NCI-H1694 treated with DMSO at 0.1 percent for 48 hours (cell line): ENCODE data around the gene TCF25.
"Not testable (repeated sequence)": the region's sequence is repeated elsewhere in the genome, so short reads cannot be mapped to it uniquely, and the experiment has no call there.

ENCODE experiments used
- DNase-seq: peaks from one replicate; lab custom pipeline; 2025; lab: John Stamatoyannopoulos, UW

TCF25 gene

GRCh38 chr16:89921131-89921701 lies 47.8 kb downstream of the TCF25 start:
- no peak for DNase-seq

DNA sequence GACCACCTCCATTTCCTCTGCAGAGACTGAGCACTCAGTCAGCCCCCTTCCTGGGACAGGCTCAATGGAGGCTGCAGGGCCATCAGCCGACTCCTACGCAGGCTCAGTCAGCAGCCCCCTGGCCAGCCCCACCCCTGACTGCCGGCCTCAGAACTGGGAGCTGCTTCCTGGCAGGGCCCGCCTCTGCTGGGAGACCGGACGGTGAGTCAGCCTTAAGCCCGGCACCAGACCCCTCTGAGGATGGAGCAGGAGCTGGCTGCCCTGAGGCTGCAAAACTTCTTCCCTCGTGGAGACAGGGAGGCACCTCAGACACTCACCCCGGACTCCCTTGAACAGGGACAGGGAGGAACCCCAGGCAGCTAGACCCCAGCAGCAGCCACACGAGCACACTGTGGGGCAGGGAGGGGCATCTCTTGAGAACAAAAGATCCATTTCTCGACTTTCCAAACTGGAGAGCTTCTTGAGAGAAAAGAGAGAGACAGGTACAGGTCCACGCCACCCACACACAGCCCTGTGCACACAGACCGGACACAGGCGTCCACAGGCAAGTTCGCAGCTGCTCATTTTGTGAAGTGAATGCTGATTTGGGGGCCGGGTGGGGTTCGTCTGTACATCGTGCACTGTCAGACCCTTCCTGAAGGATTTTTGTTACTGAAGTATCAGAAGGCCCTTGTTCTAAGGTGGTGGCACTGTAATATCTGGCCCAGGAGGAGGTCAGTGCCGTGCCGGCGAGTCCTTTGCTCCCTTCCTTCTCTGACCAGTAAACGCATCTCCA lies 48.5 kb downstream of the TCF25 start:
- no peak for DNase-seq

DNA sequence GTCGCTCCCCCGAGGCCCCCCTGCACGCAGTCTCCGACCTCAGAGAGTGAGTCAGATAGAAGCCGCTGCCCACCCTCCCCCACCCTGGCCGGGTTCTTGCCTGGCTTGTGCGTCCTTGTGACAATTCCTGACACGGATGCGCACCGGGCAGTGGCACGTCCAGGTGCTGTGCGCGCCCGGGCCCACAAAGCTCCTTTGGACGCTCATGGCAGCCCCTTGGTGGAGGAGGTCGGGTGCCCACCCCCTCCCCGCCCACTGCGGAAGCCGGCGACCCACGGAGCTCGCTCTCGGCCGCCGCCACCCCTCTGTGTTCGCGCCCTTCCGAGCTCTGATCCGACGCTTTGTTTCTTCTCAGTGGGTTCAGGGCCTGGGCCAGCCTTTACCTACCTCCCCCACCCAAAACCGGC lies 49.1 kb downstream of the TCF25 start:
- no peak for DNase-seq

DNA sequence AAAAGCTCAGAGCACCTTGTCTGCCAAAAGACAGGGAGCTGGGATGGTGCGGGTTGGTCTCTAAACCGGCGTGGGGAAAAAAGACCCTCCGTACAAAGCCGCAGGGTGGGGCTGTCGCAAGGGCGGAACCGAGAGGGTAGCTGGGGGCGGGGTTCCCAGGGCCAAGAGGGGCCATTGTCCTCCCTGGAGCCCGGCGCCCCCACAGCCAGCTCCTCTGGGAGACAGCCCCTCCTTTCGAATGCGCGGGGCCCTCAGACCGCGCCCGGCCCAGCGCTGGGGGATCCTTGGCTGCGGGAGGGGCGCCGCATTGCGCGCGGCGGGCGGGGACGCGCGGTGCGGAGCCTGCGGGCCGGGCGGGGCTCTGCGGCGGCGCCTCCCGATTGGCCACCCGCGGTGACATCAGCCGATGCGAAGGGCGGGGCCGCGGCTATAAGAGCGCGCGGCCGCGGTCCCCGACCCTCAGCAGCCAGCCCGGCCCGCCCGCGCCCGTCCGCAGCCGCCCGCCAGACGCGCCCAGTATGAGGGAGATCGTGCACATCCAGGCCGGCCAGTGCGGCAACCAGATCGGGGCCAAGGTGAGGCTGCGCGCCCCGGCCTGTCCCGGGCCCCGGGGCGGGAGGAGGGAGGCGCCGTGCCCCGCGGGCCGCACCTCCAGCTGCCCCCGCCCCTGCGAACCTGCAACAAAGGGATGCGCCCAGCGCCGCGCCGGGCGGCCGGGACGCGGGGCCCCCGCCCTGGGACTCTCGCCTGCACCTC lies 49.7 kb downstream of the TCF25 start, which contains the start of gene TUBB3:
TSS of gene TUBB3 (plus strand) at position 459 of the 756 bp plus-strand sequence. CDS start at position 519, 60 bp downstream.
- peak; percentile 64 for DNase-seq

DNA sequence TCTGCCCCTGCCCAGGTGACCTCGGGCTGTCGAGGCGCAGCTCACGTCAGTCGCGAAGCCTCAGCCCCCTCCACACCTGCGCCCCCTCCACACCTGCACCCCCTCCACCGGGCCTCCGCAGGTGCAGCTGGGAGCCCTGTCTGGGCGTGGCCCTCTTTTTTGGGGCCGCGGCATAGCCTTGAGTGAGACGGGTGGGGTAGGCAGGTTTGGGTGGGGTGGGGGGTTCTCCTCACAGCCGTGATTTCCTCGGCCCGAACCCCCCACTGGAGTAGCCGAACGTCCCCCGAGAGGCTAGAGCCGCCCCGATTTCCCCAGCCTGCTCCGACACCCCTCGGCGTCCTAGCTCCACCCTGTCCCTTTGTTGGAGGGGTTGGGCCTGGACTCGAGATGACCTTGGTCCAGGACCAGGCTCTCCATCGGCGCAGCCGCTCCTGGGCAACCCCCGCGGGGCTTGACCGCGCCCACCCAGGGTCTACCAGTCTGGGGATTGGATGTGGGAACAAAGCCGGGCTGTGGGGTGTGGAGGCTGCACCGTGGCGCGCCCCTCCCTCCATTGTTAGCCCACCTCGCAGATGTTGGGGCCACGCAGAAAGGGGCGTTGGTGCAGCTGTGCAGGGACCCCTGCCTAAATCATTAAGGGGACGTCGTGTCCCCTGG lies 50.4 kb downstream of the TCF25 start:
- no peak for DNase-seq

GRCh38 chr16:89924297-89924924 lies 51.0 kb downstream of the TCF25 start:
- peak; percentile 14 for DNase-seq

DNA sequence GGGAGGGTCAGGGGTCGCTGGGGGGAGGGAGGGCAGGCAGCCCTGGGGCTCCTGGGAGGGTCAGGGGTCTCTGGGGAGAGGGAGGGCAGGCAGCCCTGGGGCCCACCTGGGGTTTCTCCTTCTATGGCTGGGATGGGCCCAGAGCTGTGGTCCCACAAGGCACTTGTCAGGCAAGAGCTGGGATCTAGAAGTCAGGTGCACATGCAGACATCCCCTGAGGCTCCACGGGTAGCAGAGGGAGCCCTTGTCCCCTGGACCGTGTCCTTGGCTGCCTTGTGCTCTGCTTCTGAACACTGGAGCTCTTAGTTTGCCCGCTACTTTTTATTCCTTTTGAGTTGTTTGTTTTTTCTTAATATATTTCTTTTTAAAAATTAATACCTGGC lies 51.5 kb downstream of the TCF25 start:
- DNase-seq: no peak

- no peak for DNase-seq
Measured at GRCh38 chr16:89925596-89926079, 52.2 kb downstream of the TCF25 start.

- no peak for DNase-seq
Measured at GRCh38 chr16:89931305-89931896, 58.0 kb downstream of the TCF25 start.

GRCh38 chr16:89931964-89932363 lies 58.6 kb downstream of the TCF25 start:
- DNase-seq: no peak

GRCh38 chr16:89934019-89934418 lies 60.6 kb downstream of the TCF25 start:
- DNase-seq: not testable (repeated sequence)

GRCh38 chr16:89934611-89935553 lies 61.5 kb downstream of the TCF25 start:
- DNase-seq: no peak

- not testable (repeated sequence) for DNase-seq
Measured at GRCh38 chr16:89935620-89936019, 62.2 kb downstream of the TCF25 start.

DNA sequence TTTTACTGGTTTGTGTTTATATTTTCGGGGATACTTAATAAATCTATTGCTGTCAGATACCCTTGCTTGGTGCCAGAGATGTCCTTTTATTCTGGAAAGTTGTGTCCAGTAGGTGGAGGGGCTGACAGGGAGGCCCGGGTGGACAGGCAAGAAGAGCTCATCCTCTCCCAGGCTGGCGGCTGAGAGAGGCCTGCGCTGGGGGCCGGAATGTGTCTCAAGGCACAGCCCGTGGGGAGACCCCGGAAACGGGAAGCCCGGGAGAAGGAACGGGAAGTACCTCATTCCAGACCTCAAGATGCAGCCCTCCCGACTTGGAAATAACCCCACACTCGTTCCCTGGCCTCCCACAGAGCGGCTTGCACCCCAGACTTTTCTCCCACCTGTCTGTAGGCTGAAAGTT lies 62.6 kb downstream of the TCF25 start:
- no peak for DNase-seq

GRCh38 chr16:89936508-89936907 lies 63.1 kb downstream of the TCF25 start:
- DNase-seq: no peak

GRCh38 chr16:89936981-89937380 lies 63.6 kb downstream of the TCF25 start:
- no peak for DNase-seq

- no peak for DNase-seq
Measured at GRCh38 chr16:89938175-89938885, 64.9 kb downstream of the TCF25 start.

DNA sequence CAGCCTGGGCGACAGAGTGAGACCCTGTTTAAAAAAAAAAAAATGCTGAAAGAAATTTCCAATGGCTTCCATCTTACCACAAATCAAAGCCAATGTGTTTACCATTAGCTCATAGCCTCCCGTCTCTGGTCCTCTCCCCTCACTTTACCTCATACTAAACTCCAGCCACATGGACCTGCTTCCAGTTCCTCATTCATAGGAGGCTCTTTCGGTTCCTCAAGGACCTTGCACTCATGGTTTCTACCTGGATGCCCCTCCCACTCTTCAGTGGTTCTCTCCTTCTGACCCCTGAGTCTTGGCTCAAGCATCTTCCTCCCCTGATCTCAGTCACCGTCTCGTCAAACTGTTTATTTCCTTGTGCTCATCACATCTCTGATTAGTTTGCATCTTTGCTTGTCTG lies 71.4 kb downstream of the TCF25 start:
- DNase-seq: no peak

GRCh38 chr16:89945654-89946053 lies 72.3 kb downstream of the TCF25 start:
- no peak for DNase-seq

GRCh38 chr16:89946515-89946914 lies 73.1 kb downstream of the TCF25 start:
- no peak for DNase-seq
